Mesendoderm (in vitro differentiated cells): Measurements from ENCODE around the gene KCNK7.

Source experiments
- DNase-seq: peaks from one replicate; pipeline ENCODE4 v3.0.0; 2013
- H2AK5ac ChIP-seq: 2 replicates; pipeline ENCODE4 v1.6.1; 2013; ENCODE audit warnings: low read length, inconsistent platforms
- H2BK120ac ChIP-seq: 2 replicates; pipeline ENCODE4 v1.6.1; 2013; ENCODE audit warnings: low read depth, mild to moderate bottlenecking, low read length, moderate library complexity, mixed read lengths
- H2BK15ac ChIP-seq: replicated peaks from 2 replicates; pipeline ENCODE4 v1.6.1; 2013; ENCODE audit warnings: low read depth, mild to moderate bottlenecking, moderate library complexity
- H2BK5ac ChIP-seq: 2 replicates; pipeline ENCODE4 v1.6.1; 2013; ENCODE audit warnings: low read length, inconsistent platforms
- H3K18ac ChIP-seq: 2 replicates; pipeline ENCODE4 v1.6.1; 2013; ENCODE audit warnings: mild to moderate bottlenecking, low read length, mixed read lengths
- H3K23ac ChIP-seq: one replicate; pipeline ENCODE4 v1.6.1; 2013; ENCODE audit warnings: low read length
- H3K27ac ChIP-seq: 2 replicates; pipeline ENCODE4 v1.5.1; 2013; ENCODE audit warnings: low read depth, mild to moderate bottlenecking, inconsistent platforms, low read length, moderate library complexity
- H3K27me3 ChIP-seq: 2 replicates; pipeline ENCODE4 v1.6.1; 2013; ENCODE audit warnings: low read length, control low read depth, mild to moderate bottlenecking, inconsistent platforms; ENCODE audit not compliant: insufficient read depth, poor library complexity
- H3K36me3 ChIP-seq: 2 replicates; pipeline ENCODE4 v1.6.1; 2013; ENCODE audit warnings: low read length, inconsistent platforms; ENCODE audit not compliant: control insufficient read depth, insufficient read depth
- H3K4ac ChIP-seq: one replicate; pipeline ENCODE4 v1.6.1; 2013; ENCODE audit warnings: low read depth, mild to moderate bottlenecking, low read length, moderate library complexity
- H3K4me1 ChIP-seq: 2 replicates; pipeline ENCODE4 v1.6.1; 2013; ENCODE audit warnings: low read depth, low read length, inconsistent platforms; ENCODE audit not compliant: control insufficient read depth
- H3K4me2 ChIP-seq: 2 replicates; pipeline ENCODE4 v1.6.1; 2013; ENCODE audit warnings: low read length
- H3K4me3 ChIP-seq: 2 replicates; pipeline ENCODE4 v1.5.1; 2013; ENCODE audit warnings: mild to moderate bottlenecking, low read length
- H3K56ac ChIP-seq: one replicate; pipeline ENCODE4 v1.6.1; 2013; ENCODE audit warnings: low read length
- H3K79me1 ChIP-seq: 2 replicates; pipeline ENCODE4 v1.6.1; 2013; ENCODE audit warnings: low read length, inconsistent platforms
- H3K79me2 ChIP-seq: 2 replicates; pipeline ENCODE4 v1.6.1; 2013; ENCODE audit warnings: mild to moderate bottlenecking, low read length; ENCODE audit not compliant: control insufficient read depth, insufficient read depth
- H3K9ac ChIP-seq: 2 replicates; pipeline ENCODE4 v1.6.1; 2013; ENCODE audit warnings: low read length, inconsistent platforms
- H4K5ac ChIP-seq: one replicate; pipeline ENCODE4 v1.6.1; 2013; ENCODE audit warnings: low read length
- H4K8ac ChIP-seq: one replicate; pipeline ENCODE4 v1.6.1; 2013; ENCODE audit warnings: low read depth, mild to moderate bottlenecking, control low read depth, low read length, moderate library complexity
- WGBS: extraction: QIAGEN DNeasy Blood & Tissue Kit; methylation state at CpG from one replicate; pipeline ENCODE4 v1.1.7; 2013; ENCODE audit warnings: low lambda C conversion rate, missing lambda C conversion rate; ENCODE audit not compliant: insufficient coverage; ENCODE audit errors: extremely low coverage; 5-methylcytosine and 5-hydroxymethylcytosine counted together

The KCNK7 gene

GRCh38 chr11:65619281-65619928, 23.8 kb upstream of the KCNK7 start:
- no peak overlapping the region for H2BK5ac ChIP-seq
- H3K27me3 ChIP-seq: no peaks in the 10 kb centered on the region
- no peak overlapping the region for H4K5ac ChIP-seq
- DNase-seq: no peak
- peaks cover 8% of the 10 kb centered on the region for H3K36me3 ChIP-seq
- no peak overlapping the region for H2AK5ac ChIP-seq
- peaks cover 5% of the 10 kb centered on the region for H3K4me1 ChIP-seq
- H4K8ac ChIP-seq: no peak overlapping the region
- no peak overlapping the region for H3K56ac ChIP-seq
- H2BK15ac ChIP-seq: no peak overlapping the region
- H3K23ac ChIP-seq: no peak overlapping the region
- H3K27ac ChIP-seq: no peak overlapping the region
- H3K79me2 ChIP-seq: peaks cover 16% of the 10 kb centered on the region
- H3K4me3 ChIP-seq: no peak overlapping the region
- H3K9ac ChIP-seq: no peak overlapping the region
- no peak overlapping the region for H2BK120ac ChIP-seq
- no peak overlapping the region for H3K4me2 ChIP-seq
- H3K79me1 ChIP-seq: peaks cover 16% of the 10 kb centered on the region
- no CpG with 5 or more reads among the region's 29 CpGs for WGBS
- no peak overlapping the region for H3K4ac ChIP-seq
- no peak overlapping the region for H3K18ac ChIP-seq

- Histone ChIP-seq H3K36me3 (peaks cover 8% of the 10 kb centered on the region), H3K4me1 (peaks cover 5% of the 10 kb centered on the region), H4K8ac (no peak overlapping the region), H2AK5ac (no peak overlapping the region), H3K9ac (no peak overlapping the region), H3K56ac (no peak overlapping the region), H3K23ac (no peak overlapping the region), H2BK15ac (no peak overlapping the region), H3K79me1 (peaks cover 16% of the 10 kb centered on the region), H2BK5ac (no peak overlapping the region), H3K79me2 (peaks cover 16% of the 10 kb centered on the region), H3K4ac (no peak overlapping the region), H3K4me2 (no peak overlapping the region), H3K4me3 (no peak overlapping the region), H3K18ac (no peak overlapping the region), H3K27ac (no peak overlapping the region), H4K5ac (no peak overlapping the region), H3K27me3 (no peaks in the 10 kb centered on the region), H2BK120ac (no peak overlapping the region)
- DNase-seq: no peak
- no CpG with 5 or more reads among the region's 14 CpGs for WGBS
Measured at GRCh38 chr11:65618763-65619162, 23.2 kb upstream of the KCNK7 start.

DNA sequence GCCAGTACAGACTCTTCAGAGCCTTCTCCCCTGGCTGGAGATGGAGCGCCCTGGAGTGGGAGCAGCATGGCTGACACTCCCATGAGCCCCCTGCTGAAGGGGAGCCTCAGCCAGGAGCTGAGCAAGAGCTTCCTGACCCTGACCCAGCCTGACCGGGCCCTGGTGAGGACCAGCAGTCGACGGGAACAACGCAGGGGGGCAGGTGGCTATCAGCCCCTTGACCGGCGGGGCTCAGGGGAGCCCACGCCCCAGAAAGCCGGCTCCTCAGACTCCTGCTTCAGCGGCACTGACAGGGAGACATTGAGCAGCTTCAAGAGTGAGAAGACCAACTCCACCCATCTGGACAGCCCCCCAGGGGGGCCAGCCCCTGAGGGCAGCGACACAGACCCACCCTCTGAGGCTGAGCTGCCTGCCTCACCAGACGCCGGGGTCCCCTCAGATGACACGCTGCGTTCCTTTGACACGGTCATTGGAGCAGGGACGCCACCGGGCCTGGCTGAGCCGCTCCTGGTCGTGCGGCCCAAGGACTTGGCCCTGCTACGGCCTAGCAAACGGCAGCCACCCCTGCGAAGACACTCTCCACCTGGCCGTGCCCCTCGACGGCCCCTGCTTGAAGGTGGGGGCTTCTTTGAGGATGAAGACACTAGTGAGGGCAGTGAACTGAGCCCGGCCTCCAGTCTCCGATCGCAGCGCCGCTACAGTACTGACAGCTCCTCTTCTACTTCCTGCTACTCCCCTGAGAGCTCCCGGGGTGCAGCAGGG, 22.6 kb upstream of the KCNK7 start:
- Histone ChIP-seq H3K4ac (no peak overlapping the region), H3K4me2 (no peak overlapping the region), H3K23ac (no peak overlapping the region), H3K9ac (no peak overlapping the region), H3K4me1 (peaks cover 5% of the 10 kb centered on the region), H3K27ac (no peak overlapping the region), H3K18ac (no peak overlapping the region), H2AK5ac (no peak overlapping the region), H4K5ac (no peak overlapping the region), H3K36me3 (peaks cover 8% of the 10 kb centered on the region), H3K79me1 (peaks cover 18% of the 10 kb centered on the region), H4K8ac (no peak overlapping the region), H3K56ac (no peak overlapping the region), H3K79me2 (peaks cover 18% of the 10 kb centered on the region), H3K27me3 (no peaks in the 10 kb centered on the region), H2BK5ac (no peak overlapping the region), H2BK120ac (no peak overlapping the region), H2BK15ac (no peak overlapping the region), H3K4me3 (no peak overlapping the region)
- DNase-seq: no peak
- no CpG with 5 or more reads among the region's 33 CpGs for WGBS

DNA sequence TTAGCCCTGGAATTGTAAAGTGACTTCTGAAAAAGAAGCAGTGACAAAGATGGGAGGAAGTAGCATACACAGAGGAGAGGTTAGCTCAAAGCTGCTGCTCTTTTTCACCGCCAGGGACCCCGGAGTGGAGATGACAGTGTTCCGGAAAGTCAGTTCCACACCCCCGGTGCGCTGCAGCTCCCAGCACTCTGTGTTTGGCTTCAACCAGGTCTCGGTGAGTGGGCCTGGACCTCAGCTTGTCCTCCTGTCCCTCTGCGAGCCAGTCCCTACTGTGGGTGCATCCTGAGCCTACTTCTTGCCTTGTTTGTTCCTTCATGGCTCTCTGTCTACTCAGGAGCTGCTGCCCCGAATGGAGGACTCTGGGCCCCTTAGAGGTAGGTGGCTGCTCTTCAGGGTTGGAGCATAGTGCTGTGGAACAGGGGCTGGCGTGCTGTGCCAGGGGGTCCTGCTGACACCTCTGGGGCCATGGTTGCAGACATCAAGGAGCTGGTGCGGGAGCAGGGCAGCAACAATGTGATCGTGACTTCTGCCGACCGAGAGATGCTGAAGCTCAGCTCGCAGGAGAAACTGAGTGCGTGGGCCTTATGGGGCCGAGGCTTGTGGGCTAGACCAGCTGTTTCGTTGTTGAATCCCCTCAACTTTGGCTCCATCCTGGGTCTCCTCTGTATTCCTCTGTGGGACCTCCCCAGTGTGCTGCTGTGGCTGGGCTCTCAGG, 21.7 kb upstream of the KCNK7 start:
- Histone ChIP-seq H2BK120ac (no peak overlapping the region), H3K36me3 (peaks cover 5% of the 10 kb centered on the region), H3K18ac (no peak overlapping the region), H3K27ac (no peak overlapping the region), H3K79me2 (peaks cover 21% of the 10 kb centered on the region), H3K4me1 (peaks cover 9% of the 10 kb centered on the region), H4K5ac (no peak overlapping the region), H3K23ac (no peak overlapping the region), H3K27me3 (no peaks in the 10 kb centered on the region), H2AK5ac (no peak overlapping the region), H2BK5ac (no peak overlapping the region), H2BK15ac (no peak overlapping the region), H3K4me2 (no peak overlapping the region), H3K4me3 (no peak overlapping the region), H3K9ac (peak overlapping the region; percentile 90), H4K8ac (no peak overlapping the region), H3K79me1 (peaks cover 24% of the 10 kb centered on the region), H3K4ac (no peak overlapping the region), H3K56ac (no peak overlapping the region)
- no peak for DNase-seq
- WGBS: no CpG with 5 or more reads among the region's 17 CpGs

- H4K8ac ChIP-seq: no peak overlapping the region
- H3K4me3 ChIP-seq: peak overlapping the region; percentile 82
- H3K4me2 ChIP-seq: peak overlapping the region; percentile 95
- no peak overlapping the region for H2BK5ac ChIP-seq
- H3K9ac ChIP-seq: peak overlapping the region; percentile 90
- no peak overlapping the region for H3K18ac ChIP-seq
- no peaks in the 10 kb centered on the region for H3K27me3 ChIP-seq
- no peak for DNase-seq
- H3K23ac ChIP-seq: no peak overlapping the region
- no peak overlapping the region for H2BK15ac ChIP-seq
- H3K79me1 ChIP-seq: peaks cover 26% of the 10 kb centered on the region
- H3K56ac ChIP-seq: peak overlapping the region; percentile 96
- H2BK120ac ChIP-seq: no peak overlapping the region
- WGBS: no CpG with 5 or more reads among the region's 10 CpGs
- H3K36me3 ChIP-seq: peaks cover 5% of the 10 kb centered on the region
- no peak overlapping the region for H3K27ac ChIP-seq
- H4K5ac ChIP-seq: no peak overlapping the region
- peaks cover 11% of the 10 kb centered on the region for H3K4me1 ChIP-seq
- no peak overlapping the region for H3K4ac ChIP-seq
- H3K79me2 ChIP-seq: peaks cover 21% of the 10 kb centered on the region
- no peak overlapping the region for H2AK5ac ChIP-seq
Measured at GRCh38 chr11:65616575-65617001, 21.0 kb upstream of the KCNK7 start.
